HG03135 (cell line): Measurements from ENCODE around the gene C15orf61.

Source experiments
- ATAC-seq: cut with Tn5 transposase; IDR thresholded peaks from one replicate; pipeline ENCODE4 v1.9.1; 2021; ENCODE audit warnings: mild to moderate bottlenecking, moderate library complexity; ENCODE audit not compliant: unreplicated experiment

The C15orf61 gene

DNA sequence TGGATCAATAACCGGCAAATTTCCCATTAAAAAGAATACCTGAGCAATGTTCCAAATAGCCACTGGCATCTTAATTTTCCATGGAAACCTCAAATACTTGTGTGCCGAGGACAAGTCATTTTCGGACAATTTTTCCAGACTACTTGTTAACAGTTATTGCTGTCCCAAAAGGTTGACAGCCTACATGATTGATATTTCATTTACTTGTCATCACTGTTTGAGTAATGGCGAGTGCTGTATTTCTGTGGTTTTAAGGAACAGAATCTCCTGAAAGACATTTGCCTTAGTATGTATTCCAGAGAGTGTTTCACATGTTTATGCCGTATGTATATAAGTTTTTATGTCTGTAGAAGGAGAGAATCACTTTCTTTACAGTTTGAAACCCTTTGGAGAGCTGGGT lies 58.2 kb downstream of the C15orf61 start:
- ATAC-seq: no peak
